ENCODE results near the gene FEM1B. TPM values are rescaled to one million over a fixed set of nuclear protein-coding genes. Genes with fewer than 3 reads are reported as not detected.

Gene FEM1B
- total and polyA plus RNA-seq, 2 of the 8 experiments (the other 6 are each of a cell fraction or from before 2014, with no cell fraction given): 36.1 to 83.8 TPM

GRCh38 chr15:68268405-68268804, 9.1 kb upstream of the FEM1B start:
- Histone ChIP-seq H3K79me2 (ENCODE audit: control insufficient read depth in 1 of 2, insufficient read depth in 2 of 2, low read length in 2 of 2) (no peaks in the 10 kb centered on the region), H4K91ac (replicated peaks; ENCODE audit: insufficient read length, low read length) (no peak overlapping the region), H3K79me1 (ENCODE audit: low read depth, low read length) (no peaks in the 10 kb centered on the region), H3K23ac (ENCODE audit: insufficient read length) (no peak overlapping the region), H3K27me3 (replicated peaks in 1 of 4; ENCODE audit: control insufficient read depth in 3 of 4, extremely low read depth in 1 of 4, insufficient read depth in 3 of 4, low read length in 3 of 4) (no peaks in the 10 kb centered on the region), H3K4ac (replicated peaks; ENCODE audit: insufficient read length, low read depth, low read length) (no peak overlapping the region), H3K4me3 (ENCODE audit: extremely low read depth in 1 of 4, insufficient read depth in 2 of 4, low read depth in 3 of 4, low read length in 4 of 4) (no peak overlapping the region), H3K27ac (ENCODE audit: low read depth, low read length) (no peak overlapping the region), H3K23me2 (ENCODE audit: low read depth, low read length) (peaks cover 3% of the 10 kb centered on the region), H4K5ac (ENCODE audit: insufficient read length, low read depth, low read length) (no peak overlapping the region), H2AK5ac (ENCODE audit: low read depth, low read length) (no peak overlapping the region), H2BK12ac (ENCODE audit: low read depth, low read length) (no peak overlapping the region), H3K56ac (replicated peaks; ENCODE audit: insufficient read length, low read depth, low read length) (no peak overlapping the region), H4K20me1 (replicated peaks in 1 of 2; ENCODE audit: control insufficient read depth in 1 of 2, insufficient read depth in 2 of 2, low read length in 2 of 2) (no peaks in the 10 kb centered on the region), H2AFZ (ENCODE audit: low read length) (no peak overlapping the region), H2BK5ac (ENCODE audit: low read depth, low read length) (no peak overlapping the region), H3K4me1 (replicated peaks in 1 of 4; ENCODE audit: control insufficient read depth in 3 of 4, insufficient read depth in 4 of 4, low read length in 3 of 4) (peaks cover 12 to 29% (median 18%) of the 10 kb centered on the region in 4 experiments), H2BK20ac (ENCODE audit: low read length) (no peak overlapping the region), H3K18ac (ENCODE audit: extremely low read depth, low read length) (no peak overlapping the region), H4K8ac (ENCODE audit: extremely low read depth, insufficient read depth, low read length) (no peak overlapping the region), H3K9me3 (ENCODE audit: insufficient read depth in 2 of 2, low read depth in 1 of 2, low read length in 1 of 2) (no peaks in the 10 kb centered on the region), H2BK120ac (replicated peaks; ENCODE audit: low read depth, low read length) (no peak overlapping the region), H3K14ac (ENCODE audit: insufficient read length) (no peak overlapping the region), H3K4me2 (ENCODE audit: insufficient read depth in 1 of 2, low read depth in 2 of 2, low read length in 2 of 2) (no peak overlapping the region), H3K9ac (replicated peaks in 1 of 4; ENCODE audit: extremely low read depth in 1 of 4, low read depth in 3 of 4, low read length in 3 of 4) (no peak overlapping the region), H3K36me3 (ENCODE audit: control insufficient read depth in 2 of 4, insufficient read depth in 4 of 4, low read length in 3 of 4) (no peaks in the 10 kb centered on the region), H2BK15ac (ENCODE audit: low read length) (no peak overlapping the region)
- ChIA-PET POLR2A (ENCODE audit: partially characterized antibody) (interaction anchor here (1.3 kb wide), 1 partner anchor 9 kb away, joined by 5 read pairs; the partner anchor contains the start of gene FEM1B), CTCF (ENCODE audit: partially characterized antibody) (no interaction called here)
- WGBS, 2 experiments (ENCODE audit: extremely low coverage in 1 of 2, insufficient coverage in 1 of 2, insufficient read length in 1 of 2, insufficient replicate concordance in 2 of 2, low coverage in 1 of 2, low lambda C conversion rate in 2 of 2, missing lambda C conversion rate in 1 of 2): 60% methylated on average over 3 of the region's 3 CpGs; no CpG with 5 or more reads in 1 of the 2 experiments
- DNase-seq (ENCODE audit: low read depth in 1 of 2, low spot score in 2 of 2): no peak
- no peak for FAIRE-seq
- TF ChIP-seq JUND (IDR thresholded peaks at IDR 0.05; ENCODE audit: low read length) (no peak), SIN3A (conservative IDR thresholded peaks at IDR 0.05 in 1 of 2, IDR thresholded peaks at IDR 0.05 in 1 of 2; ENCODE audit: low read depth in 1 of 2, low read length in 2 of 2) (no peak), CHD2 (IDR thresholded peaks at IDR 0.05; ENCODE audit: low read length) (no peak), TCF12 (IDR thresholded peaks at IDR 0.05; ENCODE audit: low read depth, low read length) (no peak), CHD1 (IDR thresholded peaks at IDR 0.05; ENCODE audit: low read depth, low read length) (no peak), E2F6 (IDR thresholded peaks at IDR 0.05) (no peak), HDAC2 (IDR thresholded peaks at IDR 0.05; ENCODE audit: borderline replicate concordance in 1 of 2, low read depth in 2 of 2, low read length in 2 of 2) (no peak), BACH1 (IDR thresholded peaks at IDR 0.05; ENCODE audit: low read length) (no peak), JUN (IDR thresholded peaks at IDR 0.05; ENCODE audit: low read depth, low read length) (no peak), FOSL1 (IDR thresholded peaks at IDR 0.05; ENCODE audit: insufficient read depth, low read depth, low read length) (no peak), NANOG (IDR thresholded peaks at IDR 0.05; ENCODE audit: insufficient read depth, low read depth, low read length, poor library complexity, severe bottlenecking) (no peak), MAFK (IDR thresholded peaks at IDR 0.05; ENCODE audit: low read depth, low read length) (no peak), SP4 (IDR thresholded peaks at IDR 0.05; ENCODE audit: low read length) (no peak), CEBPB (IDR thresholded peaks at IDR 0.05; ENCODE audit: low read depth, low read length) (no peak), HDAC6 (IDR thresholded peaks at IDR 0.05; ENCODE audit: low read depth, low read length) (no peak)

Data from H1 (cell line).